ENCODE data around the gene SEMA4C. TPM values are rescaled to one million over a fixed set of nuclear protein-coding genes. Genes with fewer than 3 reads are reported as not detected.

SEMA4C gene
- total and polyA plus RNA-seq, 9 of the 15 experiments (the other 6 are each of a cell fraction or from before 2014, with no cell fraction given): 0.32 to 59.7 (median 23.9) TPM

DNA sequence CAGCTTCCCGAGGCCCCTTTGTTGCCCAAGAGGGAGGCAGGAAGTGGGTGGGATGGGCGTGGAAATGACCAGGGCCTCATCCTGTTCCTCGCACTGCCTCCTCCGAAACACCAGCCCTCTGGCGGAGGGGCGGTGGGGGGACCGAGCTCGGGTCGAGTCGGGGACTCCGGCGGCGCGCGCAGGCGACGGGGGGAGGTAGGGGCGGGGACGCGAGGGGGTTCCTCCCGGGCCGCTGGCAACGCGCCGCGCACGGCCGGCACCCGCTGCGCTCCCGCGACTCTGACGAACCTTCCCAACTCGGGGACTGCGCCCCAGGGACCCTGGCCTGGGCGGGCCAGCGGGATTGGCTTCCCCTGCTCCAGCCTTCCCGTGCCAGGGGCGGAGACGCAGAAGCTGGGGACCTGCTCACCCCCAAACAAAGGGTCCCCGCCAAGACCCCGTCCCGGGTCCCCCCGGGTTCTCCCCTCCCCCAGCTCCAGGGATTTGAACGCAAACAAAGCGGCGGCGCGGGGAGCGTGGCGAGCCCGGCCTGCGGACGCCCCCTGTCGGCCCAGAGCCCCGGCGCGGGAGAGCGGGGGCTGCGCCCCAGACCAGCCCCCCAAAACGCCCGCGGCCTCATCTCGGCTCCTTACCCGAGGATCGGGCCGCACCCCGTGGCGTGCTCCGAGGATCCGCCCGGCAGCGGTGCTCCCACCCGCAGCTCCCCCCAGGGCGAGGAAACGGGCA is 1.2 kb downstream of the SEMA4C start (continued):
- TF ChIP-seq GTF2B (IDR thresholded peaks at IDR 0.05; ENCODE audit: extremely low read depth, insufficient read length) (no peak), ELK1 (CRISPR knock-in tag; IDR thresholded peaks at IDR 0.05) (no peak), ATF2 (CRISPR knock-in tag; IDR thresholded peaks at IDR 0.05) (no peak; the same call in 1 of the 2 replicates), PHB (CRISPR knock-in tag; IDR thresholded peaks at IDR 0.05) (no peak), CC2D1A (IDR thresholded peaks at IDR 0.05) (no peak), MED1 (CRISPR knock-in tag; IDR thresholded peaks at IDR 0.05; ENCODE audit: borderline replicate concordance) (no peak), BRF1 (IDR thresholded peaks at IDR 0.05; ENCODE audit: borderline replicate concordance, extremely low read depth, insufficient read length) (no peak), NFIX (CRISPR knock-in tag; IDR thresholded peaks at IDR 0.05; ENCODE audit: low read depth) (no peak), ZNF239 (CRISPR knock-in tag; IDR thresholded peaks at IDR 0.05) (no peak), CREB3 (tag; conservative IDR thresholded peaks at IDR 0.05; ENCODE audit: low read depth) (no peak), ZSCAN32 (CRISPR knock-in tag; IDR thresholded peaks at IDR 0.05) (no peak), KAT7 (CRISPR knock-in tag; IDR thresholded peaks at IDR 0.05; ENCODE audit: borderline replicate concordance) (peak; percentile 55; the same call in 1 of the 2 replicates), ZNF133 (CRISPR knock-in tag; IDR thresholded peaks at IDR 0.05) (no peak), EGR1 (conservative IDR thresholded peaks at IDR 0.05) (peak; percentile 22), GATAD2A (IDR thresholded peaks at IDR 0.05) (peak; percentile 64; the same call in 1 of the 2 replicates), USF2 (CRISPR knock-in tag; IDR thresholded peaks at IDR 0.05) (no peak), ZNF197 (CRISPR knock-in tag; IDR thresholded peaks at IDR 0.05; ENCODE audit: low read depth) (no peak), ADNP (tag; IDR thresholded peaks at IDR 0.05) (no peak), THRAP3 (IDR thresholded peaks at IDR 0.05; ENCODE audit: borderline replicate concordance) (no peak)
- TF ChIP-seq, protein P1, sequence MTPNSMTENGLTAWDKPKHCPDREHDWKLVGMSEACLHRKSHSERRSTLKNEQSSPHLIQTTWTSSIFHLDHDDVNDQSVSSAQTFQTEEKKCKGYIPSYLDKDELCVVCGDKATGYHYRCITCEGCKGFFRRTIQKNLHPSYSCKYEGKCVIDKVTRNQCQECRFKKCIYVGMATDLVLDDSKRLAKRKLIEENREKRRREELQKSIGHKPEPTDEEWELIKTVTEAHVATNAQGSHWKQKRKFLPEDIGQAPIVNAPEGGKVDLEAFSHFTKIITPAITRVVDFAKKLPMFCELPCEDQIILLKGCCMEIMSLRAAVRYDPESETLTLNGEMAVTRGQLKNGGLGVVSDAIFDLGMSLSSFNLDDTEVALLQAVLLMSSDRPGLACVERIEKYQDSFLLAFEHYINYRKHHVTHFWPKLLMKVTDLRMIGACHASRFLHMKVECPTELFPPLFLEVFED (CRISPR knock-in tag; conservative IDR thresholded peaks at IDR 0.05): no peak
